Activated CD4-positive, alpha-beta T cell treated with anti-CD3 and anti-CD28 coated beads for 36 hours (primary cell): ENCODE results near the gene SUFU. TPM values are rescaled to one million over a fixed set of nuclear protein-coding genes. Genes with fewer than 3 reads are reported as not detected.

Experiments used
- ATAC-seq: fragments of 200-7000 bp; cut with Tn5 transposase; one replicate; pipeline ENCODE4 v1.10.0; 2021; ENCODE audit warnings: mild to moderate bottlenecking, moderate library complexity
- CTCF ChIA-PET: fragments of 350-600 bp; sonication (Branson Sonifier 250); formaldehyde crosslinking; loops from one replicate; lab custom pipeline; 2021; ENCODE audit warnings: antibody characterized with exemption; lab: Charles Lee
- POLR2A ChIA-PET: fragments of 350-600 bp; sonication (Branson Sonifier 250); formaldehyde crosslinking; loops from one replicate; lab custom pipeline; 2021; ENCODE audit warnings: antibody characterized with exemption, inconsistent platforms; lab: Charles Lee
- DNase-seq: peaks from one replicate; pipeline ENCODE4 v3.0.0-alpha.2; 2020
- H3K27ac Mint-ChIP-seq: one replicate; pipeline ENCODE4 v1.8.0; 2021; ENCODE audit warnings: mixed read lengths
- H3K27me3 Mint-ChIP-seq: one replicate; pipeline ENCODE4 v1.8.0; 2021; ENCODE audit warnings: mixed read lengths
- H3K36me3 Mint-ChIP-seq: one replicate; pipeline ENCODE4 v1.8.0; 2021; ENCODE audit warnings: low read depth, mixed read lengths
- H3K4me1 Mint-ChIP-seq: one replicate; pipeline ENCODE4 v1.8.0; 2021; ENCODE audit warnings: mixed read lengths
- H3K4me3 Mint-ChIP-seq: one replicate; pipeline ENCODE4 v1.8.0; 2021; ENCODE audit warnings: mild to moderate bottlenecking, moderate library complexity, mixed read lengths
- H3K9me3 Mint-ChIP-seq: one replicate; pipeline ENCODE4 v1.8.0; 2021; ENCODE audit warnings: low read depth, mixed read lengths
- intact Hi-C, 2 experiments: fragments of 100-400 bp; cut with DNase I in 1 of 2; cut with micrococcal nuclease in 1 of 2; formaldehyde crosslinking; loops; one replicate each; pipeline versions ENCODE4 v1.14.2 to v1.15.1; 2022 to 2024; cut with DNase I, micrococcal nuclease
- total RNA-seq, 2 experiments: library from RNA; stranded (reverse); gene quantifications; one replicate each; pipeline ENCODE4 v1.2.3, GENCODE V29; 2021

SUFU gene
- total RNA-seq, 2 experiments from 2014 or later, result 8.4 to 9.5 TPM

DNA sequence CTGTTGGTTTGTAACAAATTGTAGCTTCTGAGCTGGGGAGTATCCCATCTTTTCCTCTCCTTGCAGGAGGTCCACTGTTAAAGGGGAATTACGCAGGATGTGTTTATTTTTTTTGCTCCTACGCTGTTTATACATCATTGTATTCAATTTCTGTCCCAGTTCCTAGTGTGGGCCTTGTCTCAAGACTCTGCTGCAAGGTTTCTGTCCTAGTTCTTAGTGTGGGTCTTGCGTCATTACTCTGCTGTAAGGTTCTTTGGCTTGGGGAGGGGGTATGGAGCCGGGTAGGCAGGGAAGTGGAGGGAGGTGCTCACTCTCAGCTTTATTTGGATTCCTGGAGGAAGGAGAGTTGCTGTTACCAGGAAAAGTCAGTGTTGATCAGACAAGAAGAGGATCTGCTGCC is 76.5 kb downstream of the SUFU start:
- Mint-ChIP-seq H3K4me1 (peaks cover 12% of the 10 kb centered on the region), H3K27ac (no peak overlapping the region), H3K27me3 (no peaks in the 10 kb centered on the region), H3K36me3 (no peaks in the 10 kb centered on the region), H3K4me3 (no peak overlapping the region), H3K9me3 (no peaks in the 10 kb centered on the region)
- POLR2A ChIA-PET, result no interaction called here
- CTCF ChIA-PET, result interaction anchor here (0.5 to 2.3 kb wide), 5 partner anchors 9 to 350 kb away, joined by 3 to 16 read pairs (median 3); partner anchors contain the start of genes ACTR1A and SUFU
- ATAC-seq, result no peak
- DNase-seq, result no peak
- intact Hi-C loops, result loop anchor here (5.0 to 10.0 kb wide), 4 partner anchors 183 to 415 kb away; partner anchors contain the start of gene NFKB2 (in 1 of the 2)

DNA sequence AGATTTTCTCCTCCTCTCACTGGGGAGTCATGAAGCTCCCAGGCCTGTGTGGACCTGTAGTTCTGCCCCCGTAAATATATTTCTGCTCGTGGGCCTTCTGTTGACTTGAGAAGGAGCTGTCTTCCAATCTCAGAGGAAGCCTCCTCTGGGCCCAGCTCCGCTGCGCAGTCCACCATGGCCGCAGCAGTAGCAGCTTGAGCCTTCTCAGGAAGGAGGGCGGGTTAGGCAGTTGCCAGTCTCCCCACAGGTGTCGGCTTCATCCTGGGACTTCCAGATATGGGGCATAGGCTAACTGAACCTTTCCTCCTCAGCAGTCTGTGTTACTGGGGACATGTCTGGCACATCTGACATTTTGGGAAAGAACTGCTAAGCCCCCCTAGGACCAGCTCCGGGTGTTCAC is 77.6 kb downstream of the SUFU start:
- Mint-ChIP-seq H3K4me3 (no peak overlapping the region), H3K4me1 (peaks cover 12% of the 10 kb centered on the region), H3K9me3 (no peaks in the 10 kb centered on the region), H3K36me3 (no peaks in the 10 kb centered on the region), H3K27me3 (no peaks in the 10 kb centered on the region), H3K27ac (no peak overlapping the region)
- ATAC-seq (no peak), DNase-seq (no peak)
- CTCF ChIA-PET, result interaction anchor here (0.6 to 4.2 kb wide), 3 partner anchors 13 to 182 kb away, joined by 3 to 105 read pairs (median 3); partner anchors contain the start of genes ACTR1A and SUFU
- POLR2A ChIA-PET, result no interaction called here
- intact Hi-C loops, result loop anchor here (5.0 to 10.0 kb wide), 4 partner anchors 184 to 417 kb away; partner anchors contain the start of gene NFKB2 (in 1 of the 2)

DNA sequence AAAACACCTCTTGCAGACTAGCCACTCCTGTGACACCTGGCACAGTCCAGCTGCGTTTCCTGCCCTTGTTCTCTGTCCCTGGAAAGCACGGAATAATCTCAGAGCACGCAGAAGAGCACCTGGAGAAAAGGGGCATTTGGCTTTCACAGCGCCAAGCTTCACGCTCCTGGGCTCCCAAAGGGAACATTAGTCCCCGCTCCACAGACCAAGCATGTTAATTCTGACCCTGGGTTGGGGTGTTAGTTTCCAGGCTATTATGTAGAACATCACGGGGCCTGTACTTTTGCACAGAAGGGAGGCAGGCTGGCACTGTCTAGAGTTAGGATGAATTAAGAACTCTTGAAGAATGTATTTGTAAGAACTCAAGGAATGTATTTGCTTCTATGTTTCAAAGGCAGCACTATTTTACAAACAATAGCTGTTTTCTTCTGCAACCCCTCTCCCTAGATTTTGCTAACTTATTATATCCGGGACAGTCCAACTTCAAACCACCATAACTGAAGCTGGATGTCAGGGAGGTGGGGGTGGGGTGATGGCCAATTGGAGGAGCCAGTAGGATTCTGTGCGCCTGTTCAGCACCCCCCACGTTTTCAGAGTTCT is 78.3 kb downstream of the SUFU start:
- no peaks in the 10 kb centered on the region for H3K27me3 Mint-ChIP-seq
- peaks cover 12% of the 10 kb centered on the region for H3K4me1 Mint-ChIP-seq
- ATAC-seq (no peak), DNase-seq (no peak)
- no peaks in the 10 kb centered on the region for H3K36me3 Mint-ChIP-seq
- ChIA-PET POLR2A (no interaction called here), CTCF (interaction anchor here (0.6 to 4.2 kb wide), 9 partner anchors 45 to 791 kb away, joined by 3 to 105 read pairs (median 7); partner anchors contain the start of genes ACTR1A and SUFU)
- no peaks in the 10 kb centered on the region for H3K9me3 Mint-ChIP-seq
- no peak overlapping the region for H3K27ac Mint-ChIP-seq
- intact Hi-C loops, result loop anchor here (2.0 to 10.0 kb wide), 6 partner anchors 13 to 417 kb away; partner anchors contain the start of gene NFKB2 (in 2 of the 2)
- no peak overlapping the region for H3K4me3 Mint-ChIP-seq

GRCh38 chr10:102583435-102584417 is 80.0 kb downstream of the SUFU start:
- CTCF ChIA-PET, result interaction anchor here (0.5 to 4.2 kb wide), 56 partner anchors 9 to 1832 kb away, joined by 3 to 105 read pairs (median 4); partner anchors contain the start of genes ACTR1A, C10orf95, ELOVL3 and SUFU
- POLR2A ChIA-PET, result interaction anchor here (0.7 kb wide), 1 partner anchor 80 kb away, joined by 5 read pairs; the partner anchor contains the start of gene SUFU
- Mint-ChIP-seq H3K9me3 (no peaks in the 10 kb centered on the region), H3K36me3 (no peaks in the 10 kb centered on the region), H3K4me1 (peaks cover 9% of the 10 kb centered on the region), H3K27me3 (no peaks in the 10 kb centered on the region), H3K27ac (no peak overlapping the region), H3K4me3 (no peak overlapping the region)
- intact Hi-C loops, result loop anchor here (1.0 to 10.0 kb wide), 9 partner anchors 15 to 419 kb away; partner anchors contain the start of genes NFKB2 (in 2 of the 2), ACTR1A (in 1 of the 2) and SUFU (in 1 of the 2)
- DNase-seq (peak; percentile 91), ATAC-seq (peak; percentile 100)

GRCh38 chr10:102585026-102585425 is 81.3 kb downstream of the SUFU start:
- ATAC-seq (no peak), DNase-seq (no peak)
- H3K9me3 Mint-ChIP-seq, result no peaks in the 10 kb centered on the region
- no peaks in the 10 kb centered on the region for H3K36me3 Mint-ChIP-seq
- no peak overlapping the region for H3K4me3 Mint-ChIP-seq
- POLR2A ChIA-PET, result interaction anchor here (0.7 kb wide), 1 partner anchor 57 kb away, joined by 4 read pairs; no protein-coding TSS in a partner anchor
- CTCF ChIA-PET, result interaction anchor here (0.6 to 4.2 kb wide), 5 partner anchors 11 to 409 kb away, joined by 3 to 105 read pairs (median 5); partner anchors contain the start of genes ACTR1A and SUFU
- intact Hi-C loops, result loop anchor here in 1 of 2 experiments (10.0 kb wide), 1 partner anchor 420 kb away; no protein-coding TSS in a partner anchor
- peaks cover 4% of the 10 kb centered on the region for H3K4me1 Mint-ChIP-seq
- no peaks in the 10 kb centered on the region for H3K27me3 Mint-ChIP-seq
- H3K27ac Mint-ChIP-seq, result no peak overlapping the region

DNA sequence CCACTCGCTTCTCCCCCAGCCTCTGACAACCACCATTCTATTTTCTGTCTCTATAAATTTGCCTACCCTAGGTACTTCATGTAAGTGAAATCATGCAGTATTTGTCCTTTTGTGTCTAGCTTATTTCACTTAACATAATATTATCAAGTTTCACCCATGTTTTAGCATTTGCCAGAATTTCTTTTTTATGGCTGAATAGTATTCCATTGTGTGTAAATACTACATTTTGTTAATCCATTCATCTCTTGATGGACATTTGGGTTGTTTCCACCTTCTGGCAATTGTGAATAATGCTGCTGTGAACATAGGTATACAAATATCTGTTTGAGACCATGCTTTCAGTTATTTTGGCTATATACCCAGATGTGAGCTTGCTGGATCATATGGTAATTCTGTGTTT is 83.1 kb downstream of the SUFU start:
- H3K4me3 Mint-ChIP-seq, result no peak overlapping the region
- ChIA-PET CTCF (interaction anchor here (0.7 to 1.3 kb wide), 3 partner anchors 11 to 214 kb away, joined by 3 to 6 read pairs (median 4); no protein-coding TSS in a partner anchor), POLR2A (no interaction called here)
- H3K36me3 Mint-ChIP-seq, result no peaks in the 10 kb centered on the region
- no peak for ATAC-seq
- H3K9me3 Mint-ChIP-seq, result no peaks in the 10 kb centered on the region
- intact Hi-C loops, result loop anchor here in 1 of 2 experiments (10.0 kb wide), 1 partner anchor 422 kb away; no protein-coding TSS in a partner anchor
- DNase-seq, result no peak
- peaks cover 4% of the 10 kb centered on the region for H3K4me1 Mint-ChIP-seq
- no peak overlapping the region for H3K27ac Mint-ChIP-seq
- no peaks in the 10 kb centered on the region for H3K27me3 Mint-ChIP-seq

DNA sequence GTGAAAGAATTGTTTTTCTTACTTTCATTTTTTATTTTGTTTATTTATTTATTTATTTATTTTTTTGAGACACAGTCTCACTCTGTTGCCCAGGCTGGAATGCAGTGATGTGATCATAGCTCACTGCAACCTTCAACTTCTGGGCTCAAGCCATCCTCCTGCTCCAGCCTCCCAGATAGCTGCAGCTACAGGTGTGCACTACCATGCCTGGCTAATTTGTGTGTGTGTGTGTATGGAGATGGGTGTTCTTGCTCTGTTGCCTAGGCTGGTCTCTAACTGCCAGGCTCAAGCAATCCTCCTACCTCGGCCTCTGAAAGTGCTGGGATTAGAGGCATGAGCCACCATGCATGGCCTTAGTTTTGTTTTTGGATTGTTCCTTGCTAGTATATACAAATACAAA is 85.1 kb downstream of the SUFU start:
- CTCF ChIA-PET, result no interaction called here

GRCh38 chr10:102593074-102593803 is 89.5 kb downstream of the SUFU start:
- no peaks in the 10 kb centered on the region for H3K9me3 Mint-ChIP-seq
- no peaks in the 10 kb centered on the region for H3K4me1 Mint-ChIP-seq
- no peak overlapping the region for H3K4me3 Mint-ChIP-seq
- CTCF ChIA-PET, result interaction anchor here (0.6 to 2.0 kb wide), 4 partner anchors 9 to 474 kb away, joined by 3 to 7 read pairs (median 3); no protein-coding TSS in a partner anchor
- POLR2A ChIA-PET, result no interaction called here
- ATAC-seq, result no peak
- no peak for DNase-seq
- H3K27ac Mint-ChIP-seq, result no peak overlapping the region
- intact Hi-C loops, result no loop called here
- H3K36me3 Mint-ChIP-seq, result peaks cover 4% of the 10 kb centered on the region
- no peaks in the 10 kb centered on the region for H3K27me3 Mint-ChIP-seq

More for the DNA sequence above, 85.1 kb downstream of the SUFU start:
- POLR2A ChIA-PET, result no interaction called here
- intact Hi-C loops, result loop anchor here in 1 of 2 experiments (10.0 kb wide), 1 partner anchor 424 kb away; no protein-coding TSS in a partner anchor
- DNase-seq (no peak), ATAC-seq (no peak)
- Mint-ChIP-seq H3K4me1 (peaks cover under 1% of the 10 kb centered on the region), H3K27ac (no peak overlapping the region), H3K9me3 (no peaks in the 10 kb centered on the region), H3K27me3 (no peaks in the 10 kb centered on the region), H3K4me3 (no peak overlapping the region), H3K36me3 (no peaks in the 10 kb centered on the region)

GRCh38 chr10:102593804-102594079 is 90.0 kb downstream of the SUFU start:
- ATAC-seq, result no peak
- H3K9me3 Mint-ChIP-seq, result no peaks in the 10 kb centered on the region
- no peaks in the 10 kb centered on the region for H3K27me3 Mint-ChIP-seq
- CTCF ChIA-PET, result interaction anchor here (0.6 to 2.0 kb wide), 2 partner anchors 10 to 475 kb away, joined by 3 to 7 read pairs; no protein-coding TSS in a partner anchor
- no peak for DNase-seq
- intact Hi-C loops, result no loop called here
- no peak overlapping the region for H3K27ac Mint-ChIP-seq
- POLR2A ChIA-PET, result no interaction called here
- H3K36me3 Mint-ChIP-seq, result peaks cover 6% of the 10 kb centered on the region
- H3K4me1 Mint-ChIP-seq, result no peaks in the 10 kb centered on the region
- H3K4me3 Mint-ChIP-seq, result no peak overlapping the region

- POLR2A ChIA-PET, result no interaction called here
- no peak overlapping the region for H3K27ac Mint-ChIP-seq
- CTCF ChIA-PET, result interaction anchor here (0.8 to 1.7 kb wide), 10 partner anchors 11 to 328 kb away, joined by 3 to 9 read pairs (median 4); partner anchors contain the start of gene SUFU
- DNase-seq (no peak), ATAC-seq (no peak)
- no peaks in the 10 kb centered on the region for H3K4me1 Mint-ChIP-seq
- H3K9me3 Mint-ChIP-seq, result no peaks in the 10 kb centered on the region
- no peaks in the 10 kb centered on the region for H3K27me3 Mint-ChIP-seq
- intact Hi-C loops, result no loop called here
- H3K36me3 Mint-ChIP-seq, result peaks cover 7% of the 10 kb centered on the region
- no peak overlapping the region for H3K4me3 Mint-ChIP-seq
Measured at GRCh38 chr10:102595293-102595692, 91.5 kb downstream of the SUFU start.
